DND-41 (cell line): Measurements from ENCODE around the gene MYLK.

Source experiments
- EZH2 ChIP-seq: IDR thresholded peaks from 3 replicates; pipeline ENCODE4 v1.6.1; 2012; ENCODE audit warnings: borderline replicate concordance, low read depth, mild to moderate bottlenecking, moderate library complexity, low read length, inconsistent platforms; ENCODE audit not compliant: severe bottlenecking
- TF ChIP-seq, protein P1 (sequence below): IDR thresholded peaks from 2 replicates; pipeline ENCODE4 v1.5.1; 2012; ENCODE audit warnings: borderline replicate concordance, low read length, moderate library complexity, mild to moderate bottlenecking; ENCODE audit not compliant: poor library complexity, severe bottlenecking; ENCODE audit errors: extremely low read depth

DNA sequence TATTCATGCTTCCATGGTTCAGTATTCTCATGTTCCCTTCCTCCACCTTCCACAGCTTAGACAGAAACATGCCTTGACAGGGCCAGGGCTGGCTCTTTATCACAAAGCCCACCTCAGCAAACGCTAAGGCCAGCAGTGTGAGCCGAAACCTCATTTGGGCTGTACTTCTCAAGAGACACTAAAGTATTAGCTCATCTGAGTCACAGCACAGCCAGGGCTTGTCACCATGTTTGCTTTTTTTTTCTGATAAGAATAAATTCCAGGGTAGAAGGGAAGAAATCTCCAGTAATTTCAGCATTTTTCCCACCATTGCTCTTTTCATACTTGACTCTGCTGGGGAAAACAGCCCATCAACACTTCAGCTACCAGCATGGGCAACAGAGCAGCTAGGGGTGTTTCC is 95.4 kb downstream of the MYLK start:
- TF ChIP-seq, protein P1, sequence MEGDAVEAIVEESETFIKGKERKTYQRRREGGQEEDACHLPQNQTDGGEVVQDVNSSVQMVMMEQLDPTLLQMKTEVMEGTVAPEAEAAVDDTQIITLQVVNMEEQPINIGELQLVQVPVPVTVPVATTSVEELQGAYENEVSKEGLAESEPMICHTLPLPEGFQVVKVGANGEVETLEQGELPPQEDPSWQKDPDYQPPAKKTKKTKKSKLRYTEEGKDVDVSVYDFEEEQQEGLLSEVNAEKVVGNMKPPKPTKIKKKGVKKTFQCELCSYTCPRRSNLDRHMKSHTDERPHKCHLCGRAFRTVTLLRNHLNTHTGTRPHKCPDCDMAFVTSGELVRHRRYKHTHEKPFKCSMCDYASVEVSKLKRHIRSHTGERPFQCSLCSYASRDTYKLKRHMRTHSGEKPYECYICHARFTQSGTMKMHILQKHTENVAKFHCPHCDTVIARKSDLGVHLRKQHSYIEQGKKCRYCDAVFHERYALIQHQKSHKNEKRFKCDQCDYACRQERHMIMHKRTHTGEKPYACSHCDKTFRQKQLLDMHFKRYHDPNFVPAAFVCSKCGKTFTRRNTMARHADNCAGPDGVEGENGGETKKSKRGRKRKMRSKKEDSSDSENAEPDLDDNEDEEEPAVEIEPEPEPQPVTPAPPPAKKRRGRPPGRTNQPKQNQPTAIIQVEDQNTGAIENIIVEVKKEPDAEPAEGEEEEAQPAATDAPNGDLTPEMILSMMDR: no peak
- TF ChIP-seq EZH2: no peak
